ENCODE measurements around the gene MYB. TPM values are rescaled to one million over a fixed set of nuclear protein-coding genes. Genes with fewer than 3 reads are reported as not detected.

Gene MYB
- total and polyA plus RNA-seq, 2 of the 13 experiments (the other 11 are each of a cell fraction or from before 2014, with no cell fraction given): 0.04 to 0.20 TPM

DNA sequence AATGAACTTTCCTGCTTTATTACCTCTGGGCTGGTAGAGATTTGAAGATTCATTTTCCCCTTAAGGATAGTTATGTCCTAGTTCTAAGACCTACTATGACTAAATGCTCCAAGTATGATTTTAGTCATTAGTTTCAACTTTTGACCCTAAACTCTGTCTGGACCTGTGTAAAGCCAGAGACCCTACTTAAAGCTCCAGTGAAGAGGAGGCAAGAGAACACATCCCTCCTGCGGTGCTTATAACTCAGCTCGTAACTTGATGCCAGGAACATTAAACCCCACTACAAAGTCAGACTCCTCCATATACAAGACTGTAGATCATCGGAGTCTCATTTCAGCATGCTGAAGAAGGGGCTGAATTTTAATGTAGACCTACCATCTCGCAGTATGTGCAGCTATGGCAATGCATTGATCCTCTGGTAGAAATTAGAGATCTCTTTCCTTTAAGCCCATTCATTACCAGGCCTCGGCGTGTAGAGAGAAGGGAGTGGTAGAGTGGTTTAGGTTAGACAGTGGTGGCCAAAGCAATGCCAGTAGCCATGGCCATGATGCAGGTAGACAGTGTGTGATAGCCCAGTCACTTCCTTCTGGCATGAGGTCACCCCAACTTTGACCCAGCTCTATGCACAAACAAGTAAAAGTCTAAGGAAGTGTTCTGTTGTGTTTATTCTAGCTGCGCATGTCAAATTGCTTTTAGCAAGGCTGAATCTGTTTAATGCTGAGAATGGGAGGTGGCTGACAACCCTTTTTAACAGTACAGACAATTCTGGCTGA is 34.8 kb upstream of the MYB start:
- WGBS (ENCODE audit: low lambda C conversion rate): 50% methylated on average over 7 of the region's 7 CpGs
- ATAC-seq (no peak), DNase-seq (ENCODE audit: low spot score) (no peak), FAIRE-seq (no peak)
- no peaks in the 10 kb centered on the region; a peak in 1 of 5 replicates for H3K27me3 ChIP-seq (ENCODE audit: control insufficient read depth in 1 of 2, insufficient read depth in 2 of 2, low read length in 2 of 2)
- intact Hi-C loops (cut with micrococcal nuclease; ENCODE audit: unreplicated experiment): loop anchor here (5.0 kb wide), 1 partner anchor 36 kb away; the partner anchor contains the start of gene MYB
- BruUV-seq (replicated peaks): no TSS peak
- ChIA-PET CTCF (ENCODE audit: low intra/inter-chr PET ratio, low total read pairs) (interaction anchor here (2.7 to 3.1 kb wide), 2 partner anchors 38 to 277 kb away, joined by 8 to 25 read pairs; no protein-coding TSS in a partner anchor), POLR2A (no interaction called here)
- H4K20me1 ChIP-seq (ENCODE audit: insufficient read depth, low read length): no peaks in the 10 kb centered on the region
- H3K36me3 ChIP-seq (replicated peaks in 1 of 2; ENCODE audit: control insufficient read depth in 1 of 2, insufficient read depth in 2 of 2, low read length in 2 of 2): no peaks in the 10 kb centered on the region
- H2AFZ ChIP-seq (ENCODE audit: low read length): no peak overlapping the region
- H3K9ac ChIP-seq (ENCODE audit: insufficient read depth, low read depth, low read length): no peak overlapping the region
- no peaks in the 10 kb centered on the region for H3K9me3 ChIP-seq (ENCODE audit: low read length)
- no peak overlapping the region for H3K4me3 ChIP-seq (replicated peaks in 1 of 3; ENCODE audit: insufficient read depth in 1 of 3, low read depth in 2 of 3, low read length in 3 of 3)
- H3K27ac ChIP-seq (ENCODE audit: extremely low read length, insufficient read depth, low read length): no peak overlapping the region
- in situ Hi-C loops (cut with HindIII; ENCODE audit: extremely low pct_ligation_motif_present, low pct_unique_long_range_greater_than_20kb): loop anchor here (5.0 kb wide), 1 partner anchor 276 kb away; no protein-coding TSS in a partner anchor
- no peak overlapping the region for H3K4me2 ChIP-seq (ENCODE audit: low read depth, low read length)
- H3K4me1 ChIP-seq (ENCODE audit: insufficient read depth, low read length): no peaks in the 10 kb centered on the region
- H3K79me2 ChIP-seq (ENCODE audit: insufficient read depth, low read length): no peaks in the 10 kb centered on the region
- no peak for TF ChIP-seq IKZF4 (CRISPR knock-in tag; IDR thresholded peaks at IDR 0.05; ENCODE audit: borderline replicate concordance, low read depth, not compliant biosample characterization)
- no peak for TF ChIP-seq HNRNPUL1 (IDR thresholded peaks at IDR 0.05; ENCODE audit: low read depth, low read length)
- TF ChIP-seq SALL1 (CRISPR knock-in tag; IDR thresholded peaks at IDR 0.05): no peak
- no peak for TF ChIP-seq TRAFD1 (CRISPR knock-in tag; IDR thresholded peaks at IDR 0.05; ENCODE audit: borderline replicate concordance)
- TF ChIP-seq PAX8 (CRISPR knock-in tag; IDR thresholded peaks at IDR 0.05; ENCODE audit: borderline replicate concordance): no peak
- no peak for TF ChIP-seq FOXO1 (CRISPR knock-in tag; IDR thresholded peaks at IDR 0.05)
- TF ChIP-seq, protein P1, sequence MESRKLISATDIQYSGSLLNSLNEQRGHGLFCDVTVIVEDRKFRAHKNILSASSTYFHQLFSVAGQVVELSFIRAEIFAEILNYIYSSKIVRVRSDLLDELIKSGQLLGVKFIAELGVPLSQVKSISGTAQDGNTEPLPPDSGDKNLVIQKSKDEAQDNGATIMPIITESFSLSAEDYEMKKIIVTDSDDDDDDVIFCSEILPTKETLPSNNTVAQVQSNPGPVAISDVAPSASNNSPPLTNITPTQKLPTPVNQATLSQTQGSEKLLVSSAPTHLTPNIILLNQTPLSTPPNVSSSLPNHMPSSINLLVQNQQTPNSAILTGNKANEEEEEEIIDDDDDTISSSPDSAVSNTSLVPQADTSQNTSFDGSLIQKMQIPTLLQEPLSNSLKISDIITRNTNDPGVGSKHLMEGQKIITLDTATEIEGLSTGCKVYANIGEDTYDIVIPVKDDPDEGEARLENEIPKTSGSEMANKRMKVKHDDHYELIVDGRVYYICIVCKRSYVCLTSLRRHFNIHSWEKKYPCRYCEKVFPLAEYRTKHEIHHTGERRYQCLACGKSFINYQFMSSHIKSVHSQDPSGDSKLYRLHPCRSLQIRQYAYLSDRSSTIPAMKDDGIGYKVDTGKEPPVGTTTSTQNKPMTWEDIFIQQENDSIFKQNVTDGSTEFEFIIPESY (CRISPR knock-in tag; IDR thresholded peaks at IDR 0.05): no peak
- TF ChIP-seq ARNT (IDR thresholded peaks at IDR 0.05): no peak
- TF ChIP-seq ZNF841 (CRISPR knock-in tag; IDR thresholded peaks at IDR 0.05; ENCODE audit: borderline replicate concordance): no peak
- TF ChIP-seq, protein P2, sequence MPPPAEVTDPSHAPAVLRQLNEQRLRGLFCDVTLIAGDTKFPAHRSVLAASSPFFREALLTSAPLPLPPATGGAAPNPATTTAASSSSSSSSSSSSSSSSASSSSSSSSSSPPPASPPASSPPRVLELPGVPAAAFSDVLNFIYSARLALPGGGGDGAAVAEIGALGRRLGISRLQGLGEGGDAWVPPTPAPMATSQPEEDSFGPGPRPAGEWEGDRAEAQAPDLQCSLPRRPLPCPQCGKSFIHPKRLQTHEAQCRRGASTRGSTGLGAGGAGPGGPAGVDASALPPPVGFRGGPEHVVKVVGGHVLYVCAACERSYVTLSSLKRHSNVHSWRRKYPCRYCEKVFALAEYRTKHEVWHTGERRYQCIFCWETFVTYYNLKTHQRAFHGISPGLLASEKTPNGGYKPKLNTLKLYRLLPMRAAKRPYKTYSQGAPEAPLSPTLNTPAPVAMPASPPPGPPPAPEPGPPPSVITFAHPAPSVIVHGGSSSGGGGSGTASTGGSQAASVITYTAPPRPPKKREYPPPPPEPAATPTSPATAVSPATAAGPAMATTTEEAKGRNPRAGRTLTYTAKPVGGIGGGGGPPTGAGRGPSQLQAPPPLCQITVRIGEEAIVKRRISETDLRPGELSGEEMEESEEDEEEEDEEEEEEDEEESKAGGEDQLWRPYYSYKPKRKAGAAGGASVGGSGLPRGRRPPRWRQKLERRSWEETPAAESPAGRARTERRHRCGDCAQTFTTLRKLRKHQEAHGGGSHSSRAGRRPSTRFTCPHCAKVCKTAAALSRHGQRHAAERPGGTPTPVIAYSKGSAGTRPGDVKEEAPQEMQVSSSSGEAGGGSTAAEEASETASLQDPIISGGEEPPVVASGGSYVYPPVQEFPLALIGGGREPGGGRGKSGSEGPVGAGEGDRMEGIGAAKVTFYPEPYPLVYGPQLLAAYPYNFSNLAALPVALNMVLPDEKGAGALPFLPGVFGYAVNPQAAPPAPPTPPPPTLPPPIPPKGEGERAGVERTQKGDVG (CRISPR knock-in tag; IDR thresholded peaks at IDR 0.05; ENCODE audit: borderline replicate concordance): no peak
- TF ChIP-seq ZKSCAN1 (IDR thresholded peaks at IDR 0.05; ENCODE audit: low read length): no peak
- TF ChIP-seq ZNF547 (CRISPR knock-in tag; IDR thresholded peaks at IDR 0.05): no peak
- TF ChIP-seq E2F5 (CRISPR knock-in tag; conservative IDR thresholded peaks at IDR 0.05): no peak
- TF ChIP-seq, protein P3, sequence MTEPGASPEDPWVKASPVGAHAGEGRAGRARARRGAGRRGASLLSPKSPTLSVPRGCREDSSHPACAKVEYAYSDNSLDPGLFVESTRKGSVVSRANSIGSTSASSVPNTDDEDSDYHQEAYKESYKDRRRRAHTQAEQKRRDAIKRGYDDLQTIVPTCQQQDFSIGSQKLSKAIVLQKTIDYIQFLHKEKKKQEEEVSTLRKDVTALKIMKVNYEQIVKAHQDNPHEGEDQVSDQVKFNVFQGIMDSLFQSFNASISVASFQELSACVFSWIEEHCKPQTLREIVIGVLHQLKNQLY (CRISPR knock-in tag; IDR thresholded peaks at IDR 0.05): no peak
- TF ChIP-seq FOXP1 (IDR thresholded peaks at IDR 0.05): no peak
- TF ChIP-seq FOXP1 (CRISPR knock-in tag; IDR thresholded peaks at IDR 0.05): no peak
